ENCODE data around the gene AHDC1. TPM values are rescaled to one million over a fixed set of nuclear protein-coding genes. Genes with fewer than 3 reads are reported as not detected.

AHDC1 gene
- total and polyA plus RNA-seq, 2 donors (not counting 3 experiments of a cell fraction or from before 2014, with no cell fraction given) = 7.0 to 32.1 TPM

DNA sequence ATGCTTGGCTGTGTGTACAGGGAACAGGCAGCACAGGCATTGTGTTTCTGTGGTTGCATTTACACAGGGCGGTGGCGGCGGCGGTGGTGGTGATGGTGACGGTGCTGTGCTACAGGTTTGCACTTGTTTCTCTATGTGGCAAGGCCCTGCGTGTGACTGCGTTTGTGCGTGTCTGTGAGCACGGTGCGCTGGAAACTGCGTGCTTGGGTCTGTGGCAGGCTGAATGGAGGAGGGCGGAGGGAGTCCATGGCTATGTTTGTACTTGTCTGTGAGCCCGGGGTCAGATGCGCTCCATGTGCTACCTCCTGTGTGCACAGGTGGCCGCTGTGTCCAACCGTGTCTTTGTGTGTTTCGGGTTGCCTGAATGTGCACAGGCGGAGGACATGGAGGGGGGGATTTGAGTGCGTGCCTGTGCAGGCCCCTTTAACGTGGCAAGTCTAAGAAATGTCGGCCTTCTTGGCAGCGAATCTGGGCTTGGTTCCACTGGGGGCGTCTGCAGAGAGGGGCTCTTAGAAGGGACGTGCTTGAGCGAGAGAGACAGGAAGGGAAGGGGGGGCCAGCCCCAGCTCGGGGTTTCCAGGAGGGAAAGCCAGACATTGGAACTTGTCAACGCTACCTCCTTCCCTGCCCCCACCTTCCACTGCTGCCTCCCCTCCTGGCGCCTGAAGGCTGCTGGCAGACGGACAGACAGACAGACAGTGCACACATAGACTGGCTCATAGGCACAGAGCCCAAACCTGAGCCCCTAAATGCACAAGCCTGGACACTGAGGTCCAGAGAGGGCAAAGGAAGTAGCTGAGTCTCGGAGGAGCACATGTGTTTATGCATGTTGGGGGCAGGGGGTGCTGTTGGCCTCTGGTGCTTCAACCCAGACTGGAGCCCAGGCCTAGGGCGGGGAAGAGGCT, 81.3 kb downstream of the AHDC1 start:
- BruUV-seq (replicated peaks) = no TSS peak
- CTCF ChIA-PET = interaction anchor here (0.6 to 2.1 kb wide), 12 partner anchors 8 to 222 kb away, joined by 3 to 6 read pairs (median 3); partner anchors contain the start of gene WASF2
- no peak overlapping the region for H3K4me3 ChIP-seq (replicated peaks in 1 of 3; ENCODE audit: insufficient read depth in 1 of 3, low read depth in 1 of 3, low read length in 3 of 3)
- peaks cover 13% of the 10 kb centered on the region for H3K4me1 ChIP-seq (ENCODE audit: control insufficient read depth, extremely low read depth, insufficient read depth, low read length)
- no peaks in the 10 kb centered on the region for H3K27me3 ChIP-seq (ENCODE audit: control insufficient read depth in 2 of 2, insufficient read depth in 2 of 2, low read length in 2 of 2)
- H3K27ac ChIP-seq (ENCODE audit: insufficient read depth, low read depth, low read length) = no peak overlapping the region
- no peaks in the 10 kb centered on the region for H3K36me3 ChIP-seq (ENCODE audit: control insufficient read depth in 2 of 2, extremely low read depth in 1 of 2, insufficient read depth in 2 of 2, low read length in 2 of 2)
- H3K9me1 ChIP-seq (replicated peaks; ENCODE audit: control insufficient read depth, extremely low read depth, insufficient read depth, low read length) = no peaks in the 10 kb centered on the region
- H3K4me2 ChIP-seq (ENCODE audit: insufficient read depth, low read length) = no peak overlapping the region
- peak; percentile 31 for DNase-seq (ENCODE audit: low read depth, low spot score)
- POLR2A ChIA-PET = no interaction called here
- H2AFZ ChIP-seq (ENCODE audit: low read depth, low read length) = peak overlapping the region; percentile 55
- intact Hi-C loops (cut with micrococcal nuclease) = no loop called here
- TF ChIP-seq GATA2 (IDR thresholded peaks at IDR 0.05; ENCODE audit: insufficient read depth, insufficient read length, low read depth, low read length) = no peak
- TF ChIP-seq, protein P1, sequence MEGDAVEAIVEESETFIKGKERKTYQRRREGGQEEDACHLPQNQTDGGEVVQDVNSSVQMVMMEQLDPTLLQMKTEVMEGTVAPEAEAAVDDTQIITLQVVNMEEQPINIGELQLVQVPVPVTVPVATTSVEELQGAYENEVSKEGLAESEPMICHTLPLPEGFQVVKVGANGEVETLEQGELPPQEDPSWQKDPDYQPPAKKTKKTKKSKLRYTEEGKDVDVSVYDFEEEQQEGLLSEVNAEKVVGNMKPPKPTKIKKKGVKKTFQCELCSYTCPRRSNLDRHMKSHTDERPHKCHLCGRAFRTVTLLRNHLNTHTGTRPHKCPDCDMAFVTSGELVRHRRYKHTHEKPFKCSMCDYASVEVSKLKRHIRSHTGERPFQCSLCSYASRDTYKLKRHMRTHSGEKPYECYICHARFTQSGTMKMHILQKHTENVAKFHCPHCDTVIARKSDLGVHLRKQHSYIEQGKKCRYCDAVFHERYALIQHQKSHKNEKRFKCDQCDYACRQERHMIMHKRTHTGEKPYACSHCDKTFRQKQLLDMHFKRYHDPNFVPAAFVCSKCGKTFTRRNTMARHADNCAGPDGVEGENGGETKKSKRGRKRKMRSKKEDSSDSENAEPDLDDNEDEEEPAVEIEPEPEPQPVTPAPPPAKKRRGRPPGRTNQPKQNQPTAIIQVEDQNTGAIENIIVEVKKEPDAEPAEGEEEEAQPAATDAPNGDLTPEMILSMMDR (IDR thresholded peaks at IDR 0.05; ENCODE audit: extremely low read depth in 1 of 2, insufficient read depth in 1 of 2, low read depth in 1 of 2, low read length in 2 of 2) = peak in 1 of 2 donors; percentile 33
- TF ChIP-seq, protein P2, sequence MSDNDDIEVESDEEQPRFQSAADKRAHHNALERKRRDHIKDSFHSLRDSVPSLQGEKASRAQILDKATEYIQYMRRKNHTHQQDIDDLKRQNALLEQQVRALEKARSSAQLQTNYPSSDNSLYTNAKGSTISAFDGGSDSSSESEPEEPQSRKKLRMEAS (IDR thresholded peaks at IDR 0.05; ENCODE audit: insufficient read depth, insufficient read length) = no peak
- no peaks in the 10 kb centered on the region for H3K9me3 ChIP-seq (replicated peaks; ENCODE audit: control insufficient read depth, insufficient read depth, low read length)
- H4K20me1 ChIP-seq (replicated peaks; ENCODE audit: control insufficient read depth, extremely low read depth, insufficient read depth, low read length) = no peaks in the 10 kb centered on the region
- FAIRE-seq = peak; percentile 52
- dilution Hi-C loops (cut with MboI; ENCODE audit: extremely low pct_ligation_motif_present, low sequenced_read_pairs) = no loop called here
- H3K79me2 ChIP-seq (ENCODE audit: control insufficient read depth, insufficient read depth, low read length) = no peaks in the 10 kb centered on the region
- H3K9ac ChIP-seq (replicated peaks; ENCODE audit: extremely low read depth, insufficient read depth, low read length) = no peak overlapping the region
